COLO829 (cell line): ENCODE measurements around the gene PFDN4.
A peak's percentile ranks its signal among the peaks of the same experiment; 100 is the strongest.
"Not testable (repeated sequence)": the region's sequence is repeated elsewhere in the genome, so short reads cannot be mapped to it uniquely, and the experiment has no call there.

Experiments
- DNase-seq: peaks from one replicate; pipeline ENCODE4 v3.0.0; 2012; ENCODE audit warnings: low spot score

Gene PFDN4

DNA sequence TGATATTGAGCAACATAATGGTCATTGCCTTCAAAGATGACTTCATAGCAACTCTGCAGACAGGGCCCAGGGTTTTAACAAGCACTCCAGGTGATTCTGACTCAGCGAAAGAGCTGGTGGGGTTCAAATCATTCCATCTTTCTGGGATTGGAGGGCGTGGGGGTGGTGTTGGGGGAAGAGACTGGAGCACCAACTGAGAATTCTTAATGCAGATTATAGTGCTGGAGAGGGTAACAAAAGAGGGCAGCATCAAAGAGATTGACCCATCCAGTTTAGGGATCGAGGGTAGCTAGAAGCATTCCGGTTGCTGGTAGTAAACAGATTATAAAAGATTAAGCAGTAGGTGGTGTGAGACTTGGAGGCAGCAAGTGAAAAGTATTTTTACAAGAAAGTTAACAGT, 15.9 kb downstream of the PFDN4 start:
- DNase-seq: no peak

DNA sequence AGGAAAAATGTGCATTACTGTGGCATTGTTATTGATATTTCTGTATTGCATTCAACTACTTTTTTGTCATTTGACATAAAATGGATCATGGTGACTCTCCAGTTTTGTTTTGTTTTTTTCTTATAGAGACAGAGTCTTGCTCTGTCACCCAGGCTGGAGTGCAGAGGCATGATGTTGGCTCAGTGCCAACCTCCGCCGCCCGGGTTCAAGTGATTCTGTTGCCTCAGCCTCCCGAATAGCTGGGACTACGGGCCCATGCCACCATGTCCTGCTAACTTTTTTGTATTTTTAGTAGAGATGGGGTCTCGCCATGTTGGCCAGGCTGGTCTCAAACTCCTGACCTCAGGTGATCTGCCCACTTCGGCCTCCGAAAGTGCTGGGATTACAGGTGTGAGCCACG, 16.8 kb downstream of the PFDN4 start:
- DNase-seq: not testable (repeated sequence)

DNA sequence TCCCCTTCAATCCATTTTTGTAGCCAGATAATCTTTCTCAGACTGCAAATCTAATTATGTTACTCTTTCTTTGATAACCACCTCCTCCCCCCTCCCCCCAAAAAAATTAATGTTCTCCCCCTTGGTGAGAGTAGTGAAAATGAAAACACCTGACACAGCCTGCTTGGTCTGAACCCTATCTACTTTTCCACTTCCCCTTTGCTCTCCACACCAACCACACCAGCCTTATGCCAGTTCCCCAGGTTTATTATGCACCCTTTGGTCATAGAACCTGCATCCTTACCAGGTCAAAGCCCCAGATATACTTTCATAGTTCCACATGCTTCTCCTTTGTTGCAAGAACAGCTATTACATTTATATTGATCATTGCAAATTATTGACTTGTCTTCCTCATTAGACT, 19.4 kb downstream of the PFDN4 start:
- DNase-seq: no peak

DNA sequence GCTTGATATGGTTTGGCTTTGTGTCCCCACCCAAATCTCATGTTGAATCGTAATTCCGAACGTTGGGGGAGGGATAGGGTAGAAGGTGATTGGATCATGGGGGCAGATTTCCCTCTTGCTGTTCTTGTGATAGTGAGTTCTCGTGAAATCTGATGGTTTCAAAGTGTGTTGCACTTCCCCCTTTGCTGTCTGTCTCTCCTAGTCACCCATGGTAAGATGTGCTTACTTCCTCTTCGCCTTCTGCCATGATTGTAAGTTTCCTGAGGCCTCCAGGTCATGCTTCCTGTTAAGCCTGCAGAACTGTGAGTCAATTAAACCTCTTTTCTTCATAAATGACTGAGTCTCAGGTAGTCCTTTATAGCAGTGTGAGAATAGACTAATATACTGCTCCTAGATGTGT, 19.9 kb downstream of the PFDN4 start:
- DNase-seq: no peak

DNA sequence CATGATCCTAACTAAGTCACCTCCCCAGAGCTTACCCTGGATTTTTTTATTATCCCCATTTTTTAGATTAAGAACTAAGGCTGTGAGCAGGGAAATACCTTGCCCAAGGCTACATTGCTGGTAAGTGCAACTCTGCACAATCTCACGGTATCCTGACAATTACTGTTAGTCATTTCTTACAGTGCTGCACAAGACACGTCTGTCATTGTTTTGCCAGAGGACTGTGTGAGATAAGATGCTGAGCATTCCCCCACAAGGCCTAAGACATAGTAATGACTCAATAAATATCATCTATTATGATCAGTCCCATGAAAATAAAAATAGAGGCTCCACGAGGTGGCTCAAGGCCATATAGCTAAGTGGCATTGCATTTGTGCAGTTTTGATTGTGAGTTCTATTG, 21.0 kb downstream of the PFDN4 start:
- DNase-seq: no peak

DNA sequence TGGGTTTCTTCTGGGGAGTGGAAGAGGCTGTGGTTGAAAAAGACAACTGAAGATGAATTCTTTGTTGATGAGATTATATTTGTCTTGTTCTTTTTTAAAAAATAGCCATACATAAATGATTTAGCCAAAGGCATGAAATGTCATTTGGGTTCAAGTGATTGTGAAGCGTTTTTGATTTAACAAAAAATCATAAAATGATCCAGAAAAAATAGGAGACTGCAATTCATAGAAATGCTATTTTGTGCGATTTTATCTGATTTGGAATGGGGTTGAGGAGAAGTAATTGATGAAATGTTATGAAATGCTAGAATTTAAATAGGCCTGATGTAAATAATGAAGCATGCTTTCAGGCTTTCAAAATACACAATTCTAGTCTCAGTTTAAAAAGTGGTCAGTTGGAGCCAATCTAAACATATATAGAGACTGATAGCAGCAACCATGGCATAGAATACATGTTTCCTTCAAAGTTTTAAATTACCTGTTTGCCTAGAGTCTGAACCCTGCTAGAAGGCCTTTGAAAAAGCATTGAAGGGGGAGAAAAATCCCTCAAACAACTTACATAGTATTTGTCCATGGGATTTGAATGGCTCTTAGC, 21.8 kb downstream of the PFDN4 start:
- DNase-seq: no peak

DNA sequence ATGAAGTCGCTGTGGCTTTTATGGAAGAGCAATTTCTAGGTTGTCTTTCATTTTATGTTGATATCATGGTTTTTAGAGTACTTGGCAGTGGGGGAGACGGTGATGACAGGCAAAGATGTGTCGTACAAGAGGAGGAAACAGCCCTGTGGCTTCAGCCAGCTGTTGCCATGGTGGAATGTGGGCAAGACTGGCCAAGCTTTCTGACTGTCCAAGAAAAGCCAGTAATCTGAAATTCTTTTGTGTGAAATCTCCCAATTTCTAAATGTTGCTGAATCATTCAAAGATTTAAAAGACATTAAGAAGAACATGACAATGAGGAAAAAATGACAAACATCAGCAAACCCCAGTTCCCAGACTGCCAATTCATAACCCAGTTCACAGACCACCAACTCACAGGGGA, 23.1 kb downstream of the PFDN4 start:
- no peak for DNase-seq

DNA sequence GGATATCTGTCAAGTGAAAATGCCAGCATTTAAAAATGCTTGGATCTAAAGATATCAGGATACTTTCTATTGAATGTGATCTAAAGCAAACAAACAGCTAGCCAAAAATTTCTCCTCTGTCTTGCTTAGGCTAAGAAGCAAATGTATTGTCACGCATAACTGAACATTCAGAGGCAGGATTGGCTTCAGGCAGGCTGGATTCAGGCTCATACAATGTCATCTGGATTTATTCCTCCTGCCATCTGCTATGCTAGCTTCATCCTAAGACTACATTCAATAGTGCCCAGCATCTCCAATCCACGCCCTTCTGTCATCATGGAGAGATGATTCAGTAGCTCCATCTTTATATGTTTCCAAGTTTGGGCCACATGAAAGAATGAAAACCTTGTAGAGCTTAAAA, 27.1 kb downstream of the PFDN4 start:
- no peak for DNase-seq

DNA sequence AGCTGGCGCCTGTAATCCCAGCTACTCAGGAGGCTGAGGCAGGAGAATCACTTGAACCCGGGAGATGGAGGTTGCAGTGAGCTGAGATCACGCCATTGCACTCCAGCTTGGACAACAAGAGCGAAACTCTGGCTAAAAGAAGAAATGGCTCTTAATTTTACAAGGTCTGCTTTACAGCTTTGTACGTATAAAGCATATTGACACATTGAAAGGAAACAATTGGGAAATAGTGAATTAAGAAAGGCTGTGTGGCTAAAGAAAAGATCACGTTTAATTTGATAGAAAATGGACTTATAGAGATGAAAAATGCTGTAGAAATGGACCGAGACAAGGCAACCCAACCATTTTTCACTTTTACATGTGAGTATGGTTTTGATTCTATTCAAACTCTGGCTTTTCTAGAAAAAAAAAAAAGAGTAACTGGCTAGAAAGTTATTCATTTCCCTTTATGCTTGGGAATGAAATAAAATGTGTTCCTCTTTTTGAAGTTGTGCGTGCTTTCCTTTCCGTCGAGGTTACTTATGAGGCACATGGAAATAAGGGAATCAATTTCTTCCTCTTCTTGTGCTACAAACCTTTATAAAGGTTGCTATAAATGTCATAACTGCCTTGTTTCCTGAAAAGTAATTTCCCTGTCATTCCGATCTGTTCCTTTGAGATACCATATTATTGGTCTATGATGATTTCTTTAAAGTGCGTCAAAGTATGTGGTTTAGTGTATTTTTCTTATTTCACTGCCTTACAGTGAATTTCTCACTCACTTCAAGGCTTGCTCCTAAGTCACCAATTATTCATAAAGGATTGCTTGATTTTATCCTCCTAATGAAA, 29.4 kb downstream of the PFDN4 start:
- no peak for DNase-seq

DNA sequence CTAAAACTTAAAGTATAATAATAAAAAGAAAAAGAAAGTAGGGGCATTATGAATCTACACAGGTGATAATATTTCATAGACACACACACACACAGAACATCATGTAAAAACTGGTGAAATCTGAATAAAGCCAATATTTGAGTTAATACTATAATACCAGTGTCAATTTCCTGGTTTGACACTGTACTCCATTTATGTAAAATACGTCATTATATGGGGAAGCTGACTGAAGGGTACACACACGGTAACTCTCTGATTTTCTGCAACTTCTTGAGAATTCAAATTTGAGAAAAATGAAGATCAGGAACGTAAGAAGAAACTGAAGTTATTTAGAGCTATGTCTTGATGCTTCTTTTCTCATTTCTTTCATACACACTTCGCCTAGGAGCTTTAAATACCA, 36.2 kb downstream of the PFDN4 start:
- DNase-seq: no peak

DNA sequence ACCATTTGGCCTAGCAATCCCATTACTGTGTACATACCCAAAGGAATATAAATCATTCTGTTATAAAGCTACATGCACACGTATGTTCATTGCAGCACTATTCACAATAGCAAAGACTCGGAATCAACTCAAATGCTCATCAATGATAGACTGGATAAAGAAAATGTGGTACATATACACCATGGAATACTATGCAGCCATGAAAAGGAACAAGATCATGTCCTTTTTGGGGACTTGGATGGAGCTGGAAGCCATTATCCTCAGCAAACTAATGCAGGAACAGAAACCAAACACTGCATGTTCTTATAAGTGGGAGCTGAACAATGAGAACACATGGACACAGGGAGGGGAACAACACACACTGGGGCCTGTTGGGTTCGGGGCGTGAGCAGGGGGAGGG, 40.8 kb downstream of the PFDN4 start:
- DNase-seq: not testable (repeated sequence)

DNA sequence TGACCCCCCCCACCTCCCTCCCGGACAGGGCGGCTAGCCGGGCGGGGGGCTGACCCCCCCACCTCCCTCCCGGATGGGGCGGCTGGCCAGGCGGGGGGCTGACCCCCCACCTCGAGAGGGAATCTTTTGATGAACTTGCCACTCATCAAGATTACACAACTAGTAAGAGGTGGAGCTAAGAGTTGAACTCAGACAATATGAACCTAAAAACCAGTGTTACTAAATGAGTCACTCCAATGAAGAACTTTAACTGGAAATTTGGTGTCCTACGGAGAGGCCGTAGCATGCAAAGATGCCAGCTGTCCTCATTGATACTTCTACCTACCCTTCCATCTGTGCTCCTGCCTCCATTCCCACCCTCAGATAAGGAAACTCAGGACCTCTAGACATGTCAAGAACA, 42.8 kb downstream of the PFDN4 start:
- DNase-seq: peak; percentile 28

DNA sequence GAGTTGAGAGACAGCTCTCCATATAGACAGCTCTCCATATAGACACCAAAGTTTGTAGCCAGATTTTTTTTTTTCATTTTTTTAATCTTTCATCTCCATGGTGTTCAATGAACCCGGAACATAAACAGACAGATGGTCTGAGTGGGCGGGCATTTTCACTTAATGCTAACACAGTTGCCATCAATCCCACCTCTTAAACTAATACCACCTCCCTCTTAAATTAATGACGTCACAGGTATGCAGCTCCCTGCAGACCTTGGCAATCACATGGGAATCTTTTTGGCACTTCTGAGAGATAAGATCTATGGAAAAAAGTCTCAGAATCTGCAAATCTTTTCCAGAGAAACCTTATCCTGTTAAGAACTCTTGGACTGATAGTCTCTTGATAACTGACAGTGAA, 43.2 kb downstream of the PFDN4 start:
- no peak for DNase-seq

DNA sequence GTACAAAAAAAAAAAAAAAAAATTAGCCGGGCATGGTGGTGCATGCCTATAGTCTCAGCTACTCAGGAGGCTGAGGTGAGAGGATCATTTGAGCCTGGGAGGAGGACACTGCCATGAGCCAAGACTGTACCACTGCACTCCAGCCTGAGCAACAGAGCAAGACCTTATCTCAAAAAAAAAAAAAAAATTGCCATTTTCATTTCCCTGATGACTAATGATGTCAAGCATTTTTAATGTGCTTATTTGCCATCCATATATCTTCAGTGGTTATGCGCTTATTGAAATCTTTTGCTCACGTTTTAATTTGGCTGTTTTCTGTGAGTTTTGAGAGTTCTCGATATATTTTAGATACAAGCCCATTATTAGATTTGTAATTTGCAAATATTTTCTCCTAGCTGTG, 46.7 kb downstream of the PFDN4 start:
- no peak for DNase-seq

DNA sequence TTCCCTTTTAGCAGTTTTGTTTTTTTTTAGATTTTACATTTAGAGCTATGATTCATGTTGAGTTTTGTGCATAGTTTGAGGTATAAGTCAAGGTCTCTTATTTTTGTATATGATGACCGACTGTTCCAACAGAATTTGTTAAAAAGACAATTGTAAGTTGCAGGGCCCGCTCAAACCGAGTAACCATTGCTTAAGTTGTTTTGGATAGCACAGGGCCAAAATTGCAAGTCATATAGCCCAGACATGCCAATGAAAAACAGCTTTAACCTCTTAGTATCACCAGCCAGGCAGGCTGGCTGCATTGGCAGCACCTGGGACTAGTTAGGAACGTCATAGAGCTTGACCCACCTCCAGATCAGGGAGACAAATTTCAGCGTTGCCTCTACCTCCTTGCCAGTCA, 47.3 kb downstream of the PFDN4 start:
- DNase-seq: no peak

DNA sequence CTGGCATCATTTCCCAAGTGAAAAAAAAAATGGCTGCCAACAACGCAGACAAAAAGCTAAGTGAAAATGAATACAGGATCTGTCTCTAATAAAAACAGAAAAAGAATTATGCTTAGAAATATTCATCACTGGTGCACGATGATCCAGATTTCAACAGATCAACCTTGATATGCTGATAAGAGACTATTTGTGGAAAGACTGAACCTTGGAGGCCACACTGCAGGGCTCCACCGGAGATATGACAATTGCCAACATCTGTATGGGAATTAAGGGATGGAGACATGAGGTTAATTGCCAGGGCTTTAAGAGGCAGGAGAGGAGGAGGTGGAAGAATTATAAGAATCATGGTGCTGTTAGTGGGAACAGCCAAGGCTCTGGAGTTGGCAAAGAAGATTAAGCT, 48.3 kb downstream of the PFDN4 start:
- DNase-seq: no peak

DNA sequence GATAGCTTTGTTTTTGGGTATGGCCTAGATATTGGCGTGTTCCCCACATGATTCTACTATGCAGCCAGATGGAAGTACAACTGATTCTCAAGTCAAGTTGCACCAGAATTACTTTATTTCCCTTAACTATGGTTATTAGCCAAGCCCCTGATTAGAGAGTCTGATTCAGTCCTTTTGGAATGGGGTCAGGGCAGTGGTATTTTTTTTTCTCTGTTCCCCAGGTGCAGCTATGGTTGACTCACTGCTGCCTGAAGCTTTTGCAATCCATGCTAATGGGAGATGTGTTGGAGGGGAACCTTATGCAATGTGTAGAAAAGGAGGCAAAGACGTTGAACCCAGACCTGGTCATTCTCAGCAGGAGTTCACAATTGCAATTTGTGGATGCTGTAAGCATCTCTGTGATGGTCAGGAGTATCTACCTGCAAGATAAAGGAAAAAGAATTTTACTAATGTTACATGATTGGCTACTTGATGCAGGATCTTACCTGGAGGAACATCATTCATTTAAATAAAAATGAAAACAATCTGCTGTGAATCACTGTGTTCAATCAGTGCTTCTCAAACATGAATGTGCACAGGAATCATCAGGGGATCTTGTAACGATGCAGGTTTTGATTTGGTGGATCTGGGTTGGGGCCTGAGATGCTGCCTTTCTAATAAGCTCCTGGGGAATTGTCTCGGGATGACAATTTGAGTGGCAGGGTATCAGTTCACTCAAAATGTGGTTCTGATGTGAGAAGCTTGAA, 49.4 kb downstream of the PFDN4 start:
- DNase-seq: no peak

DNA sequence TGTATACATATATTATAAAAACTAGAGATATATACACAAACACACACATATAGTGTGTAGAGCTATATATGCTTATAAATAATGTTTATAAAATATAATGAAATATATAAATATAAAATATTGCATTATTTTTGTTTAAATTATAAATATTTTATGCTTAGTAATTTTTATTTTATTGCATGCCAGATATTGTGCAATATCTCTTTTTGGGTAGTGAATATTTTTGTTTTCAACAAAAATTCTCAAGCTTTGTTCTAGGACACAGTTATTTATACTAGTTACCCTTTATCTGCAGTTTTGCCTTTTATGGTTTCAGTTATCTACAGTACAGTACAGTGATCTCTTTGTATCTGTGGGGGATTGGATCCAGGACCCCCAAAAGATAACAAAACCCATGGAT, 52.2 kb downstream of the PFDN4 start:
- no peak for DNase-seq

DNA sequence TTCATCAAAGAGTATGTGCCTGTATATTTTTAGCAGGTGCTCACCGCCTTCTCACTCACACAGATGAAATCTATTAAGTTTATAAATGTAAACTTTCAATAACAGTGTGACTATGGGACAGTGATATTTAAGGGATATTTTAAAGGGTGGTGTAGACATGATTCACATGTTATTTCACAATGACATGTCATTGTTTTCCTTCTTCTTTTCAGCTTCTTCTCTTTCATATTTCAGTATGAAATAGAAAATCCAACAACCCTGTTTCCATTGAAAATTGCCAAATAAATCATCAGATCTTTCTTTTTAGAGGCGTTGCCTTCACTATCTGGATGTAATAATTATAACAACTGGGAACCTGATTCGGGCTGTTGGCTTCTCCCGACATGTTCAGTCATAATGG, 54.8 kb downstream of the PFDN4 start:
- no peak for DNase-seq

DNA sequence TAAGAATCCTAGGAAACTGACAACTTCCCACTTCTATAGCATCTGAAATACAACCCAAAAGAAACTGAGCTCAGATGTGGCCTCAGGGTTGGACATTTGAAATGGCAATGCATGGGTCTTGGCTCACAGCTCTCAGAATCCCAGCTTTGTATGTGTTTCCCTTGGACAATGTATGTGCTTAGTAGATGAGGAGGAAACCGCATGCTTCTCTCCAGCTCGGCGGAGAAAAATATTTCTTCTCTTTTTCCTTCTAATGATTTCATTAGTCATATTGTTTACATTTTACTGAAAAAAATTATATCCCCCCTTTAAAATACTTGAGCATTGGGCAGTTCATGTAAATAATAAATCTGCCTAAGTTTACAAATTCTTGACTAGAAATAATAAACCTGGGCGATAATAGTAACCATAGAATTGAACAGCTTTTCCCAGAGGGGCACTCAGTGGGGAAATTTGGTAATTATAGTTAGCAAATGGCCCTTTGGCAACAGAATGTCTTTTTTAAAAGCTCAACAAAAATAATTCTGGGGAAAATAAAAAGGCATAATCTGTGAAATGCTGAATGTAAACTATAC, 55.3 kb downstream of the PFDN4 start:
- no peak for DNase-seq

DNA sequence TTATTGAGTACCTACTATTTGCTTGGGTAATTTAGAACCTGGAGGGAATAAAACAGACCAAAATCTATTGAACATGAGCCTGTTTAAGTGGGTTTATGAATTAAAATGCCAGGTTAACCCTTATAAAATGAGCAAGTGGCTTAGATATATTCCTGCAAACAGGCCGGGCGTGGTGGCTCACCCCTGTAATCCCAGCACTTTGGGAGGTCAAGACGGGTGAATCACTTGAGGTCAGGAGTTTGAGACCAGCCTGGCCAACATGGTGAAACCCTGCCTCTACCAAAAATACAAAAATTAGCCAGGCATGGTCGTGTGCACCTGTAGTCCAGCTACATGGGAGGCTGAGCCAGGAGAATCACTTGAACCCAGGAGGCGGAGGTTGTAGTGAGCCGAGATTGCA, 57.9 kb downstream of the PFDN4 start:
- DNase-seq: not testable (repeated sequence)

DNA sequence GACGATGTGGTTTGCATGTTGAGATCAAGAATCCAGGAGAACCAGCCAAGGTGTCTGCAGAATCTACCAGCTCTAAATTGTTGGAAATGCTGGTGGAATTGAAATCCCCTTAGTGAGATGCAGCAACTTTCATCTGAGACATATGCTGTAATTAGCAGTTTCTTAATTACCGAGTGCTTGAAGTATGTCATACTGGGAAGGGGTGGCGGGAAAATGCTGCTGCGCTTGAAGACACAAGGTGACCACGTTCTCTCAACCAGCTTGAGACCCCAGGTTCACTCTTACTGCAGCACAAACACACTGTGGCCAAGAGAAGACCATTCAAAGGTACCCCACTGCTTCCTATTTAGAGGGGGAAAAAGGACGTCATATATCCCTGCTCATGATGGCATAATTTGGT, 59.0 kb downstream of the PFDN4 start:
- DNase-seq: no peak

DNA sequence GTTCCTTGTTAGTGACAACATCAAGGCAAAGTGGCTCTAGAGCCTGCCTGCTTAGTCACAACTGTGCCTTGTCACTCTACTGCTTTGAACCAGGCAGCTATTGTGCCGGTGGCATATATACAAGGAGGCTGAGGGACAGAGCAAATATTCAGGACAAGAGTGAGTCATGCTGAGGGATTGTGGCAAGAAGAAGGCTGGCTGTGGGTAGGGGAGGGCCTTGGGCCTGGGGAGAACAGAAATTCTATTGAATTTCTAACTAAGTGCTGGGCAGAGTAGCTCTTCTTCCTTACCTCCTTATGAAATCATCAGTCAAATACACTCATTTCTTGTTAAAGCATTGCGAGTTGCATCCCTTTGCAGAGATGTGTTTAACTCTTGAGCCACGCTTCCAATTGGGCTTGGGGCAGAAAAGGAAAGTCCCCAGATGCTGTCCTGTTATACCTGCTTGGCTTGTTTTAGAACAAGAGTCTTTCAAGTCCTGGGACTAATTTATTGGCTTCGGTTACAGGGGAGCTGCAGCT, 59.7 kb downstream of the PFDN4 start:
- peak; percentile 93 for DNase-seq
